SK-N-SH (cell line): ENCODE measurements around the gene ANKMY2.

Source experiments
- NRF1 ChIP-seq: IDR thresholded peaks from 2 replicates; pipeline ENCODE4 v1.6.1; 2012; ENCODE audit warnings: low read depth, mild to moderate bottlenecking, low read length
- POLR2AphosphoS5 ChIP-seq: IDR thresholded peaks from 2 replicates; pipeline ENCODE4 v1.6.1; 2012; ENCODE audit warnings: low read depth, low read length
- TF ChIP-seq, protein P1 (sequence below): IDR thresholded peaks from 2 replicates; pipeline ENCODE4; 2012

DNA sequence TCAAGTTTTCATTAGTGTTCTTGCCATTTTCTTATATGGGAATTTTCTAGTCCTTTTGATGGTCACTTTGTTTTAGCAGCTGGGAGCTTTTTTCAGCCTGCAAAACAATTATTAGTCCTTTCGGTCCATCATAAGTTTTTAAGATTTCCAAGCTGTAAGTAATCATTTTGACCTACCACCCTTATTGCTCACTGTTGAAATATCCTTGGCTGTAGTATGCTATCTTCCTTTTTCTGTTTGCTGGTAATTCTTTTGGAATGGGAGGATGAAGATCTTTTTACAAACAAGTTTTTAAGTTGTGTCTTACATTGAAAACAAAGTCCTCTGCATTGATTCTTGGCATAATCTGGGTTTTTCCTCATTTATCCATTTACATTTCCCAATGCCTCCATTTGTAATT is 24.5 kb upstream of the ANKMY2 start:
- no peak for TF ChIP-seq NRF1
- TF ChIP-seq, protein P1, sequence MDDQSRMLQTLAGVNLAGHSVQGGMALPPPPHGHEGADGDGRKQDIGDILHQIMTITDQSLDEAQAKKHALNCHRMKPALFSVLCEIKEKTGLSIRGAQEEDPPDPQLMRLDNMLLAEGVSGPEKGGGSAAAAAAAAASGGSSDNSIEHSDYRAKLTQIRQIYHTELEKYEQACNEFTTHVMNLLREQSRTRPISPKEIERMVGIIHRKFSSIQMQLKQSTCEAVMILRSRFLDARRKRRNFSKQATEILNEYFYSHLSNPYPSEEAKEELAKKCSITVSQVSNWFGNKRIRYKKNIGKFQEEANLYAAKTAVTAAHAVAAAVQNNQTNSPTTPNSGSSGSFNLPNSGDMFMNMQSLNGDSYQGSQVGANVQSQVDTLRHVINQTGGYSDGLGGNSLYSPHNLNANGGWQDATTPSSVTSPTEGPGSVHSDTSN = no peak
- TF ChIP-seq POLR2AphosphoS5 = no peak
